Endothelial cell of umbilical vein (primary cell): Measurements from ENCODE around the gene NKX6-2. TPM values are rescaled to one million over a fixed set of nuclear protein-coding genes. Genes with fewer than 3 reads are reported as not detected.
"Not testable (repeated sequence)": the region's sequence is repeated elsewhere in the genome, so short reads cannot be mapped to it uniquely, and the experiment has no call there.

Source experiments
- BruUV-seq: library from RNA; stranded (reverse); fragments of 400-500 nt; replicated peaks from 2 replicates; lab custom pipeline; 2021; lab: Mats Ljungman, UMichigan
- CTCF ChIA-PET: fragments of 300-600, 350-600 bp; sonication (Branson Sonifier 250); formaldehyde crosslinking; loops from one replicate; lab custom pipeline; 2021; ENCODE audit warnings: antibody characterized with exemption, inconsistent platforms; lab: Charles Lee
- POLR2A ChIA-PET: fragments of 300-600, 350-600 bp; sonication (Branson Sonifier 250); formaldehyde crosslinking; loops from one replicate; lab custom pipeline; 2021; ENCODE audit warnings: antibody characterized with exemption, inconsistent platforms; lab: Charles Lee
- DNase-seq: peaks from one replicate; pipeline ENCODE4 v3.0.0-alpha.2; 2011; ENCODE audit warnings: low read depth, low spot score
- FAIRE-seq: peaks from 2 replicates; lab custom pipeline; 2011; peaks lifted over from hg19 to GRCh38; lab: Jason Lieb, UNC
- H2AFZ ChIP-seq: 2 replicates; pipeline ENCODE4 v1.6.0; 2012; ENCODE audit warnings: low read depth, low read length, control low read depth, inconsistent platforms
- H3K27ac ChIP-seq: 2 replicates; pipeline ENCODE4 v1.5.1; 2011; ENCODE audit warnings: low read depth, mild to moderate bottlenecking, control low read depth, low read length, moderate library complexity; ENCODE audit not compliant: insufficient read depth
- H3K27me3 ChIP-seq, 2 experiments: 2 replicates each; pipeline versions ENCODE4 v1.6.0 to v1.6.1; 2011; ENCODE audit warnings: low read length in 2 of 2, mixed read lengths in 1 of 2; ENCODE audit not compliant: control insufficient read depth in 2 of 2, insufficient read depth in 2 of 2
- H3K36me3 ChIP-seq, 2 experiments: 2 replicates in 1 of 2; 3 replicates in 1 of 2; pipeline ENCODE4 v1.5.1; 2011; ENCODE audit warnings: low read length in 2 of 2, mild to moderate bottlenecking in 1 of 2, moderate library complexity in 1 of 2; ENCODE audit not compliant: control insufficient read depth in 2 of 2, insufficient read depth in 2 of 2; ENCODE audit errors: extremely low read depth in 1 of 2
- H3K4me1 ChIP-seq: 3 replicates; pipeline ENCODE4 v1.5.1; 2011; ENCODE audit warnings: mild to moderate bottlenecking, low read length; ENCODE audit not compliant: control insufficient read depth, insufficient read depth; ENCODE audit errors: extremely low read depth
- H3K4me2 ChIP-seq: 2 replicates; pipeline ENCODE4 v1.6.1; 2011; ENCODE audit warnings: low read length, control low read depth, mixed read lengths; ENCODE audit not compliant: insufficient read depth
- H3K4me3 ChIP-seq, 3 experiments: fragments of 200-600 bp in 1 of 3; sonication (generic), shearing (Covaris generic) in 1 of 3; replicated peaks in 1 of 3; 2 replicates each; pipeline ENCODE4 v1.5.1; 2011 to 2016; ENCODE audit warnings: control low read depth in 3 of 3, low read length in 3 of 3, mild to moderate bottlenecking in 2 of 3, inconsistent platforms in 1 of 3, low read depth in 1 of 3, moderate library complexity in 1 of 3; ENCODE audit not compliant: insufficient read depth in 1 of 3
- H3K79me2 ChIP-seq: 2 replicates; pipeline ENCODE4 v1.6.0; 2012; ENCODE audit warnings: low read length, inconsistent platforms; ENCODE audit not compliant: control insufficient read depth, insufficient read depth
- H3K9ac ChIP-seq: replicated peaks from 2 replicates; pipeline ENCODE3; 2011; ENCODE audit warnings: low read length, control low read depth; ENCODE audit not compliant: insufficient read depth; ENCODE audit errors: extremely low read depth
- H3K9me1 ChIP-seq: replicated peaks from 3 replicates; pipeline ENCODE4 v1.6.0; 2011; ENCODE audit warnings: mild to moderate bottlenecking, low read length; ENCODE audit not compliant: control insufficient read depth, insufficient read depth; ENCODE audit errors: extremely low read depth
- H3K9me3 ChIP-seq: replicated peaks from 2 replicates; pipeline ENCODE4 v1.5.1; 2012; ENCODE audit warnings: low read length, inconsistent platforms; ENCODE audit not compliant: control insufficient read depth, insufficient read depth
- H4K20me1 ChIP-seq: replicated peaks from 2 replicates; pipeline ENCODE3; 2011; ENCODE audit warnings: mild to moderate bottlenecking, low read length; ENCODE audit not compliant: control insufficient read depth, insufficient read depth; ENCODE audit errors: extremely low read depth
- CTCF ChIP-seq, 2 donors: IDR thresholded peaks; 1 replicate in 1 of 2; 2 replicates in 1 of 2; pipeline ENCODE4 v1.5.1; 2011; ENCODE audit warnings: low read length in 2 of 2, mild to moderate bottlenecking in 2 of 2, moderate library complexity in 2 of 2, control low read depth in 1 of 2, inconsistent platforms in 1 of 2, low read depth in 1 of 2; ENCODE audit not compliant: insufficient read depth in 1 of 2; ENCODE audit errors: extremely low read depth in 1 of 2
- EZH2 ChIP-seq: IDR thresholded peaks from 2 replicates; pipeline ENCODE4 v1.6.1; 2012; ENCODE audit warnings: borderline replicate concordance, low read depth, mild to moderate bottlenecking, moderate library complexity, low read length, inconsistent platforms; ENCODE audit not compliant: severe bottlenecking
- FOS ChIP-seq: IDR thresholded peaks from 2 replicates; pipeline ENCODE4 v1.6.1; 2011; ENCODE audit warnings: mild to moderate bottlenecking, low read length, moderate library complexity, borderline replicate concordance; ENCODE audit not compliant: insufficient read depth
- GATA2 ChIP-seq: IDR thresholded peaks from 2 replicates; pipeline ENCODE4 v1.7.0; 2011; ENCODE audit warnings: low read depth, mild to moderate bottlenecking, moderate library complexity, mixed read lengths, low read length; ENCODE audit not compliant: insufficient read length, insufficient read depth
- JUN ChIP-seq: IDR thresholded peaks from 2 replicates; pipeline ENCODE4 v1.6.1; 2011; ENCODE audit warnings: borderline replicate concordance, low read depth; ENCODE audit not compliant: insufficient read length, insufficient read depth
- MYC ChIP-seq: IDR thresholded peaks from one replicate; pipeline ENCODE4 v1.6.1; 2011; ENCODE audit warnings: mild to moderate bottlenecking, low read depth, low read length
- POLR2A ChIP-seq: IDR thresholded peaks from 2 replicates; pipeline ENCODE4 v1.6.1; 2012; ENCODE audit warnings: low read depth, mild to moderate bottlenecking, control low read depth, low read length
- POLR2AphosphoS5 ChIP-seq: IDR thresholded peaks from 2 replicates; pipeline ENCODE4 v1.6.1; 2012; ENCODE audit warnings: low read depth, mild to moderate bottlenecking, control low read depth, low read length, moderate library complexity; ENCODE audit not compliant: insufficient read depth
- dilution Hi-C: fragments of 300-500 bp; cut with MboI; formaldehyde crosslinking; loops from one replicate; pipeline ENCODE4 v1.15.0; 2019; ENCODE audit warnings: low sequenced_read_pairs; ENCODE audit not compliant: extremely low pct_ligation_motif_present
- intact Hi-C: fragments of 100-400 bp; cut with micrococcal nuclease; formaldehyde crosslinking; loops from one replicate; pipeline ENCODE4 v1.10.0; 2022
- polyA plus RNA-seq, 4 experiments: library from polyadenylated mRNA; depleted of rRNA in 3 of 4; stranded (reverse) in 3 of 4; unstranded in 1 of 4; fragments of >200 nt; gene quantifications; 2 replicates each; pipeline versions ENCODE4 v1.2.1 to v1.2.3, GENCODE V29; 2011 to 2012; ENCODE audit warnings: missing spikeins in 1 of 4
- total RNA-seq: library from RNA; stranded (reverse); gene quantifications from 2 replicates; pipeline ENCODE4 v1.2.3, GENCODE V29; 2021
- TF ChIP-seq, protein P1 (sequence below): IDR thresholded peaks from 2 replicates; pipeline ENCODE4 v1.6.1; 2011; ENCODE audit not compliant: insufficient read depth, insufficient read length

The NKX6-2 gene
- total and polyA plus RNA-seq, 2 donors (not counting 3 experiments of a cell fraction or from before 2014, with no cell fraction given) = not detected

GRCh38 chr10:132826524-132827422 lies 40.8 kb upstream of the NKX6-2 start:
- Histone ChIP-seq H3K4me1 (no peaks in the 10 kb centered on the region), H3K27me3 (no peaks in the 10 kb centered on the region), H4K20me1 (no peaks in the 10 kb centered on the region), H2AFZ (no peak overlapping the region), H3K79me2 (no peaks in the 10 kb centered on the region), H3K4me3 (no peak overlapping the region), H3K9me3 (peaks cover 2% of the 10 kb centered on the region), H3K9ac (no peak overlapping the region), H3K36me3 (no peaks in the 10 kb centered on the region), H3K4me2 (no peak overlapping the region), H3K9me1 (no peaks in the 10 kb centered on the region), H3K27ac (no peak overlapping the region)
- DNase-seq (no peak), FAIRE-seq (no peak)
- POLR2A ChIA-PET = no interaction called here
- BruUV-seq = no TSS peak
- TF ChIP-seq MYC (no peak), POLR2A (no peak), FOS (no peak), POLR2AphosphoS5 (no peak), CTCF (IDR thresholded peaks at IDR 0.05; ENCODE audit: extremely low read depth in 1 of 2, insufficient read depth in 1 of 2, low read depth in 1 of 2, low read length in 2 of 2) (no peak), GATA2 (no peak), EZH2 (no peak), JUN (no peak)
- TF ChIP-seq, protein P1, sequence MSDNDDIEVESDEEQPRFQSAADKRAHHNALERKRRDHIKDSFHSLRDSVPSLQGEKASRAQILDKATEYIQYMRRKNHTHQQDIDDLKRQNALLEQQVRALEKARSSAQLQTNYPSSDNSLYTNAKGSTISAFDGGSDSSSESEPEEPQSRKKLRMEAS = no peak
- CTCF ChIA-PET = no interaction called here
- intact Hi-C loops (no loop called here), dilution Hi-C loops (no loop called here)

- H3K9me3 ChIP-seq, intact Hi-C loops, H3K79me2 ChIP-seq, H3K9me1 ChIP-seq, H3K4me1 ChIP-seq, H4K20me1 ChIP-seq, H3K4me2 ChIP-seq, CTCF ChIA-PET, H3K27me3 ChIP-seq, H3K36me3 ChIP-seq, DNase-seq, POLR2A ChIA-PET, H3K27ac ChIP-seq, BruUV-seq, FAIRE-seq, H2AFZ ChIP-seq, dilution Hi-C loops, H3K4me3 ChIP-seq, H3K9ac ChIP-seq: not testable (repeated sequence)
Observed at GRCh38 chr10:132825783-132826523, 40.0 kb upstream of the NKX6-2 start.
